ENCODE results near the gene TMEM185B.
"Not testable (repeated sequence)": the region's sequence is repeated elsewhere in the genome, so short reads cannot be mapped to it uniquely, and the experiment has no call there.

Gene TMEM185B

DNA sequence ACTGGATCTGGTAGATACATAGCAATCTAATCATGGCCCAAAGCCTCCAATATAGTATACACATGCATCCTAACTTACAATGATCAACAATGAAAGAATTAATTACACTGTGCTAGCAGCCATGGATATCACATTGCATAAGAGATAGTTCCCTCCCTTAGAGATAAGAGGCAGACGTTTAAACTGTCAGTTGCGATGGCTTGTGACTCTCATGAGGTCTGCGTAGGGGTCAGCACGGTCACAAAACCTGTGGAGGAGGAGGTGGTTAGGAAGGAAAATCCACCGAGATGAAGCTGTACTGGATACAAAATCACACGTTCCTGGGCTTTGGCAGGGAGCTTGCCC is 28.7 kb upstream of the TMEM185B start:
- no peak for DNase-seq (ENCODE audit: low read depth)

DNA sequence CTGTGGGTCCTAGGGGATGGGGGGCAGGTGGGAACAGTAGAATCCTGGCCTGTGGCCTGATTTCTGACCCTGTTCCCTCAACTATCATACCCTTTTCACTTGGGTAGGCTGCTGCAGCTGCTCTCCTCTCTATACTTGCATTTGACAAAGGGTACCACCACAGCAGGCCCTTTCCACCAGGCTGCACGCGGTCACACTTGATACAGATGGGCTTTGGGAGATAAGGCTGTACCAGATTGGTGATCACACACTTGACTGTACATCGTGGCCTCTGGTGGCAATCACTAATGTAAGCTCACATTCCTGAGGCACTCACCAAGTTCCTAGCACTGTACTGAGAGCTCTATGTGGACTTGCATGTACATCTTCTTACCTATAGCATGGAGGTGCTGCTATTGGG is 27.9 kb upstream of the TMEM185B start:
- DNase-seq (ENCODE audit: low read depth) = no peak

DNA sequence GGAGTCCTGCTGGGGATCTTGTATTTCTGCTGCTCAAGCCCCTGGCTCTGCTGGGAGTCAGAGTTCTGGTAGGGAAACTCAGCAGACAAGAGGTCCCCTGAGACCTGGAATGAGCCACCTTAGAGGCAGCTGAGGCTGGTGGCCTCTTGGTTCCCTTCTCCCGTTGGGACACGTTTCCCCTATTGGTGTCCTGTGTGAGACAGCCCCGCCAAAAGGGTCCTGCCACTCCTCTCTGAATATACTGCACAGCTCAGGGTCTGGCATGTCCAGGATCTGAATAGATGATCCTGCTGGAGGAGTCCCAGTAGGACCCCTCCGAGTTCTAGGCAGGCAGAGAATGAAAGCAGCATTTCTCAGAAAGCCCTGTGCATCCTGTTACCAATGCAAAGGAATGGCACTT is 27.4 kb upstream of the TMEM185B start:
- DNase-seq (ENCODE audit: low read depth) = no peak

DNA sequence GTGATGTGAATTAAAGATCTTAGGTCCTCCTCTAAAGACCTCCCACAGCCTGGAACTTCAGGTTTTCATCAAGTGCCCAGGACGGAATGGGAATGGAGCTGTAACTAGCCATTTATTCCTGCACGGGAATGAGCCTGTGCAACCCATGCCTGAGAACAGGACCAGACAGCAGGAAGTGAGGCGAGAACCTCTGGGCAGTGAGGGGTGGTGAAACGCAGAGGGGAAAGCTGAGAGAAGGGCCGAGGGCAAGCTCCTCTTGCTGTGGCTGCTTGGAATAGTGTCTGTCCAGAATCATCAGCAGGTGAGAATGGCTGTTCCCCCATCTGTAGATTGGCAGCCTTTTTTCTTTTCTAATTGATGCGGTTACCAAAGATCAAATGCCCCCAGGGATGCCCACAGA is 24.7 kb upstream of the TMEM185B start:
- DNase-seq (ENCODE audit: low read depth) = no peak

DNA sequence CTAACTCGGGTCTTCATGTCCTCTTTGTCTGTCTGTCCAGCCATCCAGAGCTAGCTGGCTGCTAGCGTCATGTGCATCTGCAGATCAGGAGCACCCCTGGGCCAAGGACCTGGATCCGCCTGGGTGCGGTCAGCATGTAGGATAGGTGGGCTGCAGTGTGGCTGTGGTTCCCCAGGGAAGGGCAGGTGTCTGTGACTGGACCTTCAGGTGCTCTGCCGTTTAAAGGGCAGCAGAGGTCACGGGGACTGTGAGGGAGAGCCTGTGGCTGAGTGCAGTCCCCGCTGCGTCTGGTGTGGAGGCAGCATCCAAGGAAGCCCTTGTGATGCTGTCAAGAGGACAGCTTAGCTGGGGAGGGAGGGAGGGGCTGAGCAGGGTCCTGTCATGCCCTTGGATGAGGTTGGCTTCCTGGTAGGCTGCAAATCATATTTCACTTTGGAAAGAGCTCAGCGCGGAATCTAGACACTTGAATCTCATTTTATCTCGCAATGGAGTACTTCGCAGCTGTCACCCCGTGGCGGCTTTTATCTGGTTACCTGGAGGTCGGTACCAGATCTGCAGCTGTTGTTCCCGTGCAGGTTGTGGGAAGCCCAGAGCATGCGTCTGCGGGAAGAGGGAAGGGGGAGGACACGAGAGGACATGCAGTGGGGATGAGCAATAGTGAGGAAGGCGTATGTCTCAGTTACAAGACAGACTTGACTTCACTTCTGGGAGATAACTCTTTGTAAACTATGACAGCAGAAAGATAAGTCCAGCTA is 23.5 kb upstream of the TMEM185B start:
- DNase-seq (ENCODE audit: low read depth) = no peak

DNA sequence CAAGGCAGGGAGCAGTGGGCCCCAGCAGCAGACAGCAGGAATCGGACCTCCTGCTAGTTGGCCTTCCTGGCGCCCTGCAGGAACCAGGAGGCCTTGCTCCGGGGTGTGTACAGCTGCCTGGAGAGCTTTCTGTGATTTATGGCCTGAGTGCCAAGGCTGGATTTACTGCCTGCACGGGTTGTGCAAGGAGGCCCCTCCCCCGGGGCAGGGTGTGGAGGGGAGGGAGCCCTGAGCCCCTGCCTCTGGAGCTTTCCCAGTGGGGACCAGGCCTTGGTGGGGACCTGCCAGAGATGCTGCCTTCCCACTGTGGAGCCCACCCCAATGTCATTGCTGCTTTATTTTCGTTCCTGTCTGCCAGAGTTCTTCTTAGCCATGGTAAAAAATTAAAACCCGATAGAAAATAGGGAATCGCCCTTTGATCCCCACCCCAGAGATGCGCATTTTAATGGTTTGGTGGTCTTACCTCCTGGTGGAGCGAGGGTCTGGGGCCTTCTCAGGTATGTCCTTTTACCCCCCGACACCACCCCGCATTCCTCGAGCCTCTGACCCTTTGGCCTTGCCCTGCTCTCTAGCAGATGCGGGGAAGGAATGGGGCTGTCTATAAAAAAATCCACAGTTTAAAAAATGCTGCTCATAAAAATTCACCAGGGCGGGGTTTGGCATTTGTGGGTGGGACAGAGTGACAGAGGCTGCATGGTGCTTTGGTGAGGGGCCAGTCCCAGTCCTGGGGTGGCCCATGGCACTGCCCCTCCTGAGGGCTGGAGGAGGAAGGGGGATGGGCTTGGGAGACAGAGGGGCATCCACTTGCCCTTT is 22.5 kb upstream of the TMEM185B start:
- DNase-seq (ENCODE audit: low read depth) = no peak

DNA sequence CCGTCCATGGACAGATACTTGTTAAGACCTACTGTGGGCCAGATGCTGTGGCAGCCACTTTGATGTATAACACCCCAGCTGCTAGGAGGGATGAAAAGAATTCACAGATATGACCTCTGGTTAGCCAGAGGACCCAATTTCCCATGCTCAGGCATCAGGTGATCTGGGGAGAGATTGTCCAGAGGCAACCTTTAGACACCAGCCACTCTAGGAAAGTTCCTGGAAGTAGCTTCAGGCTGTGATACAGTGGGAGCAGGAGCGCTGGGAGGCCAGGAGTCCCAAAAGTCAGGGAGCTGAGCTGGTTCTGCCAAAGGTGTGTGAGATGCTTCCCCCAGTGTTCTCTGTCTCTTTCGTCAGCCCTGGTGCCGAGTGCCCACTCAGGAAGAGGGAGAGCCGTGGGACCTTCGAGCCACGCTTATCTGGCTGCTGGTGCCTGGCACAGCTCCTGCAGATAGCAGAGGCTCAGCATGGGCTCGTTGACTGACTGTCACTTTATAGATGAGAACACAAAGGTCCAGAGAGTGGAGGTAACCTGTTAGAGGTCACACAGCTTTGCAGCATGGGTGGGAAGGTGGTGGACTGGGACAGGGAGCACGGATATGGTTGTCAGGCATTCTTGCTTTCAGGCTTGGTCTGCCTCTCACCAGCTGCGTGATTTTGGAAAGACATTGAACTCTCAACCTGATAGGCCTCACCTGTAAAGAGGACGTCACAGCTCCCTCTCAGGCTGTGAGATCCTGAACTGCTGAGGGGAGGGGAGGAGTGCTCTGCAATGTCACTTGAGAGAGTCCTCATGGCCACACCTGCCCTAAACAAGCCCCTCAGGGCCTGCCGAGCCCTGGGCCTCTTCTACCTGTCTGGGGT is 21.7 kb upstream of the TMEM185B start:
- no peak for DNase-seq (ENCODE audit: low read depth)

DNA sequence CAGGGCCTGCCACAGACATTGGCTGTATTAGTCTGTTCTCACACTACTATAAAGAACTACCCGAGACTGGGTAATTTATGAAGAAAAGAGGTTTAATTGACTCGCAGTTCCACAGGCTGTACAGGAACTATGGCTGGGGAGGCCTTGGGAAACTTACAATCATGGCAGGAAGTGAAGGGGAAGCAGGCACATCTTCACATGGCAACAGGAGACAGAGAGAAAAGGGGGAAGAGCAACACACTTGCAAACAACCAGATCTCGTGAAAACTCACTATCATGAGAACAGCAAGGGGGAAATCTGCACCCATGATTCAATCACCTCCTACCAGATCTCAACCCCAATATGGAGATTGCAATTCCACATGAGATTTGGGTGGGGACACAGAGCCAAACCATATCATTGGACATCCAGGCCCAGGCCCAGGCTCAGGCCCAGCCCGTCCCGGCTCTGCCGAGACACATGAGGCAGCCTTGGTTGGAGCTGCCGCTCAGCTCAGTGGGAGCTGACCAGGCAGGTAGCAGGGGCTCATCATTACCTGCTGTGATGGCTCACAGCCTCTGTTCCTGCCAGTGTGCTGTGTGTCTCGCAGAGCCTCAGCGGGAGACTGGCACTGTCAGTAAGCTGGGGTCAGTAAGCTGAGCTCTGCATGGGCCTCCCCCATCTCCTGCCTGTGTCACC is 20.8 kb upstream of the TMEM185B start:
- no peak for DNase-seq (ENCODE audit: low read depth)

DNA sequence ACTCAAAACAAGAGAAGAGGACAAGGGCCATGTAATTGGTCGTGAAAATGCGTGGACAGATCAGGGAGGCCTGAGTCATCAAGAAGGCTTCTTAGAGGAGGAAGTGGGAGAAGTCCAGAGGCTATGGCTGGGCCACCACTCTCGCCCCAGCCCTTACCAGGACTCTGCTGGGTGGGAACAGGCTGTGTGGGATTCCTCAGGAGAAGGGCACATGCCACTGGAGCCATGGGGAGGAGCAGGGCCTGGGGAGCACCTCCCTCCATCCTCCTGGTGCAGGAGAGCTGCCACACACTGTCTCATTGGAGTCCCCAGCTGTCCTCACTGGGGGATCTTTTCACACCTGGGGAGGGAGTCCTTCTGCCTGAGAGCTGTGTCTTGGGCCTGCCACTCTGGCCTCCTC is 20.0 kb upstream of the TMEM185B start:
- no peak for DNase-seq (ENCODE audit: low read depth)

DNA sequence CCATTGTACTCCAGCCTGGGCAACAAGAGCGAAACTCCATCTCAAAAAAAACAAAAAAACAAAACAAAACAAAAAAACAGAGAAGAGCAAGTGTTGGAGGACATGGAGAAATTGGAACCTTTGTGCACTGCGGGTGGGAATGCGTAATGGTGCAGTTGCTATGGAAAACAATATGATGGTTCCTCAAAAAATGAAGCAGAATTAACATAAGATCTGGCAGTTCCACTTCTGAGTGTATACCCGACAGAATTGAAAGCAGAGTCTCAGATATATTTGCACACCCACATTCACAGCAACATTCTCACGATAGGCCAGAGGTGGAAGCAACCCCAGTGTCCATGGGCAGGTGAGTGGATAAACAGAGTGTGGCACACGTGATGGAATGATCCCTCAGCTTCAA is 18.5 kb upstream of the TMEM185B start:
- no peak for DNase-seq (ENCODE audit: low read depth)

DNA sequence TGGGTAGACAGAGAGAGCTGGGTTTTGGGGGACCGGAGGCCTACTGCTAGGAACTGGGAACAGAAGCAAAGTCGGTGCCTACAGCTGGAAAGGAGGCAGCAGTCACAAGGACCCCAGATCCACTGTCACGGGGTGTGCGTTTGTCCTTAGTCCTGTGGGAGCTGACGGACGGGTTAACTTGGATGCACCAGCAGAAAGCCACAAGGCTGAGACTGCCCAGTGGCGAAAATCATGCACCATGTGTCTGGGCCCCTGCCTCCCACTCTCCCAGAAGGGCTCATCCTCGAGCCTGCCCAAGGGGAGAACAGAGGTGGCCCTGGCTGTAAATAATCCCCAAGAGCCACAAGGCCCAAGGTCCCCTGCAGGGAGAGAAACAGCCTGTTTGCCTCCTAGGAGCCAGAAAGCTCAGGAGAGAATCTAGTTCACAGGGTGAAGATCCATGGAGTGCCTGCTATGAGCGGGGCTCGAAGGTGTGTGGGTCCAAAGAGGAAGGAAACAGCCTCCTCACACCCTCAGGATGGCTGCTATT is 17.8 kb upstream of the TMEM185B start:
- no peak for DNase-seq (ENCODE audit: low read depth)

DNA sequence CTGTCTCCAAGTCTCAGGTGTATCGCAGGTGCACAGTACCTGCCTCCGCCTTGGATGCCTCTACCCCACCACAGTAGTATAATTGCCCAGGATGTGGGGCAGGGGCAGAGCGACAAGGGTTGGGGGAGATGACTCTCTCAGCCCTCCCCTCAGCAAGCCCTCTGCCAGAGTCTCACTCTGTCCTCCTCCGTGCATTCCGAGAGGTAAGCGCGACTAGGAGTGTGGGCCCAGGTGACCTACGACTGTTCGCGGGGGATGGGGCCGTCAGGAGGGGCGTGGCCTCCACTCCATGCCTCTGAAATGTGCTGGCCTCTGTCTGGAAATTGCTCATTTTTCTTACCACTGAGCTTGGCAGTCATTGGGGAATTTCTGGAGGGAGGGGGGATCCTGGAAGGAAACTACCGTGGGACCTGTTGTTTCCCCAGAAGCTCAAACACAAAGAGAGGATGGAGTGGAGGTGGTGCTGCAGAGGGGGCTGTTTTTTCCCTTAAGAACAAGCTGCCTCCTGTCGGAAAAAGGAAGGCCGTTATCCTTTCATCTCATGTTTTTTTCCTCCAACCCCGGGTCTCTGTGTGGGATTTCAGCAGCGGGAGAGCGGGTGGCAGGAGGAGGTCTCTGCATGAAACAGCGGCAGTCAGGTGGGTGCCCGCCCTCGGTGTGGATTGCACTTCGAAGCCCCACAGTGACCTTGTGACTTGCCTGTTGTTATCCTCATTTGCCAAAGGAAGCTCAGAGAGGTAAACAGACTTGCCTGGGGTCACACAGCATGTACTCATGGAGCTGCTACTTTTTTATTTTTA is 16.5 kb upstream of the TMEM185B start:
- peak; percentile 78 for DNase-seq (ENCODE audit: low read depth)

DNA sequence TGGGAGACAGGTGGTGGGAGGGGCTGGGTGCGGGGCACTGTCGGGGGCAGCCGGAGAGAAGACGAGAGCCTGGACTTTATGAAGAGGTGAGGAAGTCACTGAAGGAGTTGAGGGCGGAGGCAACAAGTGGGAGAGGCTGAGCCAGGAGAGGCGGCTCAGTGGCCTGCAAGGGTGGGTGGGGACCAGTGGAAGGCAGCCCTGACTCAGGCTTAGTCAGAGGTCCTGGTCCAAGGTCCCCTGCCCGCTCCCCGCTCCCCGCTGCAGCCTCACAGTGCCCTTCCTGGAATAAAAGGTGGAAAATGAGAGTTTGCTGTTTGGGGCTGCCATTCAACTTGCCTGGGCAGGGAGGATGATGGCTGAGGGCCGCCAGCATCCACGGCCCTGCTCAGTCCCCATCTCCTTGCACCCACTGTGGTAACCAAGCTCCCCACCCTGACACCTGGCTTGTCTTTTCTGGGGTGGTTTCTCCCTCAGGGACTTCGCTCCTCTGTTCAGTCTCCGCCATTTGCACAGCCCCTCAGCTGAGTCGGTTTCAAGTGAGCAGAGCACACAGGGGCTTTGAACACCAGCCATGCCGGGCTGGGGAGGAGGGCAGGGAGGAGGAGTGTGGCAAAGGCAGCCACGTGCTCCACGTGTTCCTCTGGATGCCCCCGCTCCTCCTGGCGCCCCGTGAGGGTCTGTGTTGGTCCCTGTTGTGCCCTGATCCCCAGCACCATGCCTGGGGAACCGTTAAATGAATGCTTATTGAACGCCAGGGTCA is 15.7 kb upstream of the TMEM185B start:
- DNase-seq (ENCODE audit: low read depth) = peak; percentile 78

DNA sequence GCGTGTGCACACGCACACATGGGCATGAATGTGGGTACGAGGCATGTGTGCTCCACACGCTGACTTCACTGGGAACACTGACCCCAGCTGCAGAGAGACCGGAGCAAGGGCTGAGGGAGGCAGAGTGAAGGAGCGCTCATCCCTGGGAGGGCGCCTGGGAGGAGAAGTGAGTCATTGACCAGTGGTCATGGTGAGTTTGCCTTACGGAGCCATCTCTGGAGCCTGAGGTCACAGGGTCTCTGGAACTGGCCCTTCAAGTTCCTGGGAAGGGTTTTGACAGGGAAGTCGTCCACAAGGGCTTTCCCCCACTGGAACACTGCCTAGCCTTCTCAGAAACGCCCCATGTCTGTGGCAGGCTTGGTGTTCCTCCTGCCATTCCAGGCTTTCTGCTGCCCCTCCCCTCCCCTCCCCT is 14.3 kb upstream of the TMEM185B start:
- DNase-seq (ENCODE audit: low read depth) = peak; percentile 64

DNA sequence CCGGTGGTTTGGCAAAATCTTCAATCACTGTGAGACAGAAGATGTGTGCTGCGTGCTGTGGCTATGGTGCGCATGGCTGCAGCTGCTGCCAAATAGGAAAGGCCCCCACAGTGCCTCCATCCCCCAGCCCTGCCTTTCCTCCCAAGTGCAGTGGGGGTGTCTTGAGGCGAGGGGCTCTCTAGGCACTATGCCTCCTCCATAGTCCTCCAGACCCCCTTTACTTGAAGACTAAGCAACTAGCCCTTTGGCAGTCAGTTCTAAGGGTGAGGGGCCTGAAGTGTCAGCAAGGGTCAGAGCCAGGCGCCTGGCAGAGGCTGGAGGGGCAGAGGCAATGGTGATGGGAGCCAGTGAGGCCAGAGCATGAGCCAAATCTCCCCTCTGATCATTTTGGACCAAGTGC is 13.6 kb upstream of the TMEM185B start:
- no peak for DNase-seq (ENCODE audit: low read depth)

DNA sequence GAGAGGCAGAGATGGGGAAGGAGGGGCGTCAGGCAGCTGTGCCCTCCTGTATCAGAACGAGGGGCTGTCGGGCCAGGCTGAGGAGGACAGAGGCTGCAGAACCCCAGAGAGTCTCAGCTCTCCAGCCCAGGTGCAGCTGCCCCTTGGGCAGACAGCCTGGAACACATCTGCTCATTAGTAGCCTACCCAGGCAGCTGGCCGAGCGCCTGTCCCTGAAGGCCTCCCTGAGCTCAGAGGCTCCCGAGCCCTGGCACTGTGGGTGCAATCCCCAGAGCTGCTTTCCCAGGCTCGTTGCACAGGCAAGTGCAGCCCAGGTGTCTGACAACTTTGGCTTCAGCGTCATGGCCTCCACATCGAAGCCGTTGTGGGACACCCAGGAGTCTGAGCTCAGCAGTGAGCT is 13.1 kb upstream of the TMEM185B start:
- no peak for DNase-seq (ENCODE audit: low read depth)

DNA sequence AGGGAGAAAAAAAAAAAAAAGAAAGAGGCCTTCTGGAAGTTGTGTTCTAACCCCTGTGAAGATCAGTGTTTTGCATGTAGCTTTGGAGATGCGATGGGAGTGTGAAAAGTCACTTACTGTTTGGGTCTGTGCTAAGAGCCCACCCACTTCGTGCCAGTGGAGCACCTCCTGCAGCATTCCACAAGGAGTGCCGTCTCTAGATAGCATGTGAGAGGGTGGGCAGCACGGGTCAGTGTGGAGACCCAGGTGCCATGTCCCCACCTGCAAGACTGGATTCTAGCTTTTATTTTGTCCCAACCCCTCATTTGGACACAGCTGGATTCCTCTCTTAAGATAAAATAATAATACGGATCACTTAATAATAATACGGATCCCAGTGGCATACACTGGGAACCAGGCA is 12.5 kb upstream of the TMEM185B start:
- DNase-seq (ENCODE audit: low read depth) = no peak

DNA sequence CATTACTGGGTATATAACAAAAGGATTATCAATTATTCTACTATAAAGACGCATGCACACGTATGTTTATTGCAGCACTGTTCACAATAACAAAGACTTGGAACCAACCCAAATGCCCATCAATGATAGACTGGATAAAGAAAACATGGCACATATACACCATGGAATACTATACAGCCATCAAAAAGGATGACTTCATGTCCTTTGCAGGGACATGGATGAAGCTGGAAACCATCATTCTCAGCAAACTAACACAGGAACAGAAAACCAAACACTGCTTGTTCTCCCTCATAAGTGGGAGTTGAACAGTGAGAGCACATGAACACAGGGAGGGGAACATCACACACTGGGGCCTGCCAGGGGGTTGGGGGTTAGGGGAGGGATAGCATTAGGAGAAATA is 12.0 kb upstream of the TMEM185B start:
- DNase-seq (ENCODE audit: low read depth) = not testable (repeated sequence)

DNA sequence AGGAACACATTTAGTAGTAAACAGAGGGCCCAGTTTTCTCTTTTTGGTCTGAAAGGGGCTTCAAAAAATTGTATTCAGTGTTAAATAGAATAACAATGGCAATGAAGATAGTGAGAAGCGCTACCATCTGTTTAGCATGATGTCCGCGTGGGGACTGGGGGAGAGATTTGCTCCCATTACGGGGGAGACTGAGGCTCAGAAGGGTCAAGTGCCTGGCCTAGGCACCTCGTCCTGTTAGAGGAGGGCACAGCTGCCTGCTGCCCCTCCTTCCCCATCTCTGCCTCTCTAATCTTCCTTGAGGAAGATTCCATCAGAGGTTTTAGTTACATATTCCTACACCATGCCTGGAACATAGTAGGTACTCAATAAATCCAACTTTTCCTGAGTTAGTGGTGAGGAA is 10.1 kb upstream of the TMEM185B start:
- DNase-seq (ENCODE audit: low read depth) = no peak

DNA sequence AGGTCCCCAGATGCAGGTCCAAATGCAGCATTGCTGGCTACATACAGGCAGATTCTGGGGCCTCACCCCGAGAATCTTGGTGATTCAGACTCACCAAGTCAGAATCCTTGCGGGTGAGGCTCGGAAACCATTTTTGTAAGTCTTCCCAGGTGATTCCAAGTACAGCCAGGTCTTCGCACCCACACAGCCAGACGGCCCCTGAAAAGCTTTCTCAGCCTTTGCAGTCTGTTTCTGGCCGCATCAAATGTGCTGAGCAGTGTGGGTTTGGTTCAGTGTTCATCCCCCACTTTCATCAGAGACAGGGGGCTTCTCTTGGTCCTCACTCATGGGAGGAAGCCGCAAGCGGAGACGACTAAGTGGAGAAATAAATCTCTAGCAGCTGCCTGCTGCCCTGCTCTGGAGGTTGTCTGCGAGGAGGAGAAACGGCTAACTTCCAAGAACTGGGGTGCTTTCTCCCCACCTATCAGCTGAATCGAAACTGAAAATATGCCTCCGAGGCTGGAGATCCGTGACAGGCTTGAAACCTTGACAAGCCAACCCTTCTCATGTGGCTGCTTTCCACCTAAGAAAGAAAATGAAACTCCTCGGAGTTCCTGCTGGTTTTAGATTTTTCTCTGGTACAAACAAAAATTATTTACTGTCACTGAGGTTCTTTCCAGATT is 8.9 kb upstream of the TMEM185B start:
- DNase-seq (ENCODE audit: low read depth) = no peak
